ENCODE results near the gene LRRC8B. TPM values are rescaled to one million over a fixed set of nuclear protein-coding genes. Genes with fewer than 3 reads are reported as not detected.

The LRRC8B gene
- total RNA-seq, 1 experiment from 2014 or later, result 24.2 TPM

DNA sequence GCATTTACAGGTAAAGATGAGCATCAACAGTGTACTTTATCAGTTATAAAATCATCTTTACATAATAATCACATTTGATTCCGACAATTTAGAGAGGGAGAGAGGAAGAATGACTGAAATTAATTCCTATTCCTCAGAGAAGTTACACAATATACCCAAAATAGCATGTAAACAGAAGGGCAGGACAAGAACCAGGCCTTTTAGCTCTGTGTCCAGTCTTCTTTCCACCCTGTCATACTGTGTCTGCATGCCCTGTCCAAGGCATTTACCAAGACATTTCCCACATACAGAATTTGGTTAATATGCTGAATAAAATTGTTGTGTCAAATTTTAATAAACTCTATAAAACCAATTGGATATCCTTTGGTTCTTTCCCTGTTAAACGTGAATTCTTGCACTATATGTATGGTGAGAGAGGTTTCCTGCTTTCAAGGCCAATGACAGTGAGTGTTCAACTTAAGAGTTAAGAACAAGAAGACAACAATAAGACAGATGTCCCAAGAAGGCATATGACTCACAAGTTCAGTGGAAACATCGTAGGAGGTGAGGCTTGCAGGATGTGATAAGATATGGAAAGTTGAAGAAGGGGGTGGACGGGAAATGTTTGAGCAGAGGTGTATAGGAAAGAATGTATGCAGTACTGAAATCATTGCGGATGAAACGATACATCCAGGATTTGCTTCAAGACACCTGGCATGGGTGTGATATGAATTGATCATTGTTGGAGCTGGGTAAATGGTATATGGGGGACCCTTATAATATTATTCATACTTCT is 20.8 kb downstream of the LRRC8B start (continued):
- TF ChIP-seq, protein P1, sequence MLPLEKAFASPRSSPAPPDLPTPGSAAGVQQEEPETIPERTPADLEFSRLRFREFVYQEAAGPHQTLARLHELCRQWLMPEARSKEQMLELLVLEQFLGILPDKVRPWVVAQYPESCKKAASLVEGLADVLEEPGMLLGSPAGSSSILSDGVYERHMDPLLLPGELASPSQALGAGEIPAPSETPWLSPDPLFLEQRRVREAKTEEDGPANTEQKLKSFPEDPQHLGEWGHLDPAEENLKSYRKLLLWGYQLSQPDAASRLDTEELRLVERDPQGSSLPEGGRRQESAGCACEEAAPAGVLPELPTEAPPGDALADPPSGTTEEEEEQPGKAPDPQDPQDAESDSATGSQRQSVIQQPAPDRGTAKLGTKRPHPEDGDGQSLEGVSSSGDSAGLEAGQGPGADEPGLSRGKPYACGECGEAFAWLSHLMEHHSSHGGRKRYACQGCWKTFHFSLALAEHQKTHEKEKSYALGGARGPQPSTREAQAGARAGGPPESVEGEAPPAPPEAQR (CRISPR knock-in tag; IDR thresholded peaks at IDR 0.05), result no peak

- CTCF ChIA-PET, result no interaction called here
- no peaks in the 10 kb centered on the region for H3K9me3 Mint-ChIP-seq
These were observed 21.7 kb downstream of the LRRC8B start for GRCh38 chr1:89546082-89546889.

More at GRCh38 chr1:89546082-89546889, 21.7 kb downstream of the LRRC8B start:
- Mint-ChIP-seq H3K4me3 (no peak overlapping the region), H3K4me1 (peaks cover 23% of the 10 kb centered on the region), H3K36me3 (no peaks in the 10 kb centered on the region), H3K27ac (no peak overlapping the region), H3K27me3 (ENCODE audit: low read depth) (no peaks in the 10 kb centered on the region)
- POLR2A ChIA-PET, result no interaction called here
- DNase-seq (ENCODE audit: low spot score) (no peak), ATAC-seq (no peak)
- TF ChIP-seq ZNF219 (CRISPR knock-in tag; IDR thresholded peaks at IDR 0.05; ENCODE audit: borderline replicate concordance) (no peak), ZBTB21 (CRISPR knock-in tag; IDR thresholded peaks at IDR 0.05; ENCODE audit: borderline replicate concordance) (no peak), TP53 (CRISPR knock-in tag; IDR thresholded peaks at IDR 0.05) (no peak), CBFB (CRISPR knock-in tag; IDR thresholded peaks at IDR 0.05; ENCODE audit: low read depth) (no peak), ZNF263 (CRISPR knock-in tag; IDR thresholded peaks at IDR 0.05; ENCODE audit: low read depth) (no peak), IRF2 (CRISPR knock-in tag; IDR thresholded peaks at IDR 0.05; ENCODE audit: borderline replicate concordance, low read depth) (no peak), ZMAT4 (CRISPR knock-in tag; IDR thresholded peaks at IDR 0.05) (no peak), STAT6 (CRISPR knock-in tag; conservative IDR thresholded peaks at IDR 0.05; ENCODE audit: low read depth) (no peak), TEAD1 (CRISPR knock-in tag; IDR thresholded peaks at IDR 0.05) (no peak), IRF1 (CRISPR knock-in tag; IDR thresholded peaks at IDR 0.05) (no peak), TCF7 (CRISPR knock-in tag; IDR thresholded peaks at IDR 0.05; ENCODE audit: low read depth) (no peak), ELF4 (CRISPR knock-in tag; IDR thresholded peaks at IDR 0.05; ENCODE audit: low read depth) (no peak), HMGA2 (CRISPR knock-in tag; IDR thresholded peaks at IDR 0.05) (no peak), HMGXB4 (CRISPR knock-in tag; IDR thresholded peaks at IDR 0.05) (no peak), NFE2L1 (CRISPR knock-in tag; IDR thresholded peaks at IDR 0.05) (no peak)
- TF ChIP-seq, protein P2, sequence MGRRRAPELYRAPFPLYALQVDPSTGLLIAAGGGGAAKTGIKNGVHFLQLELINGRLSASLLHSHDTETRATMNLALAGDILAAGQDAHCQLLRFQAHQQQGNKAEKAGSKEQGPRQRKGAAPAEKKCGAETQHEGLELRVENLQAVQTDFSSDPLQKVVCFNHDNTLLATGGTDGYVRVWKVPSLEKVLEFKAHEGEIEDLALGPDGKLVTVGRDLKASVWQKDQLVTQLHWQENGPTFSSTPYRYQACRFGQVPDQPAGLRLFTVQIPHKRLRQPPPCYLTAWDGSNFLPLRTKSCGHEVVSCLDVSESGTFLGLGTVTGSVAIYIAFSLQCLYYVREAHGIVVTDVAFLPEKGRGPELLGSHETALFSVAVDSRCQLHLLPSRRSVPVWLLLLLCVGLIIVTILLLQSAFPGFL (CRISPR knock-in tag; IDR thresholded peaks at IDR 0.05; ENCODE audit: borderline replicate concordance), result no peak
- TF ChIP-seq, protein P3, sequence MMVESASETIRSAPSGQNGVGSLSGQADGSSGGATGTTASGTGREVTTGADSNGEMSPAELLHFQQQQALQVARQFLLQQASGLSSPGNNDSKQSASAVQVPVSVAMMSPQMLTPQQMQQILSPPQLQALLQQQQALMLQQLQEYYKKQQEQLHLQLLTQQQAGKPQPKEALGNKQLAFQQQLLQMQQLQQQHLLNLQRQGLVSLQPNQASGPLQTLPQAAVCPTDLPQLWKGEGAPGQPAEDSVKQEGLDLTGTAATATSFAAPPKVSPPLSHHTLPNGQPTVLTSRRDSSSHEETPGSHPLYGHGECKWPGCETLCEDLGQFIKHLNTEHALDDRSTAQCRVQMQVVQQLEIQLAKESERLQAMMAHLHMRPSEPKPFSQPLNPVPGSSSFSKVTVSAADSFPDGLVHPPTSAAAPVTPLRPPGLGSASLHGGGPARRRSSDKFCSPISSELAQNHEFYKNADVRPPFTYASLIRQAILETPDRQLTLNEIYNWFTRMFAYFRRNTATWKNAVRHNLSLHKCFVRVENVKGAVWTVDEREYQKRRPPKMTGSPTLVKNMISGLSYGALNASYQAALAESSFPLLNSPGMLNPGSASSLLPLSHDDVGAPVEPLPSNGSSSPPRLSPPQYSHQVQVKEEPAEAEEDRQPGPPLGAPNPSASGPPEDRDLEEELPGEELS (CRISPR knock-in tag; IDR thresholded peaks at IDR 0.05), result no peak
- TF ChIP-seq, protein P4, sequence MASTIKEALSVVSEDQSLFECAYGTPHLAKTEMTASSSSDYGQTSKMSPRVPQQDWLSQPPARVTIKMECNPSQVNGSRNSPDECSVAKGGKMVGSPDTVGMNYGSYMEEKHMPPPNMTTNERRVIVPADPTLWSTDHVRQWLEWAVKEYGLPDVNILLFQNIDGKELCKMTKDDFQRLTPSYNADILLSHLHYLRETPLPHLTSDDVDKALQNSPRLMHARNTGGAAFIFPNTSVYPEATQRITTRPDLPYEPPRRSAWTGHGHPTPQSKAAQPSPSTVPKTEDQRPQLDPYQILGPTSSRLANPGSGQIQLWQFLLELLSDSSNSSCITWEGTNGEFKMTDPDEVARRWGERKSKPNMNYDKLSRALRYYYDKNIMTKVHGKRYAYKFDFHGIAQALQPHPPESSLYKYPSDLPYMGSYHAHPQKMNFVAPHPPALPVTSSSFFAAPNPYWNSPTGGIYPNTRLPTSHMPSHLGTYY (CRISPR knock-in tag; IDR thresholded peaks at IDR 0.05), result no peak

All from WTC11 (cell line).